Fibroblast of villous mesenchyme (primary cell): ENCODE measurements around the gene TYK2. TPM values are rescaled to one million over a fixed set of nuclear protein-coding genes. Genes with fewer than 3 reads are reported as not detected.
A peak's percentile ranks its signal among the peaks of the same experiment; 100 is the strongest.
"Not testable (repeated sequence)": the region's sequence is repeated elsewhere in the genome, so short reads cannot be mapped to it uniquely, and the experiment has no call there.

Source experiments
- DNase-seq: peaks from one replicate; pipeline ENCODE4 v3.0.0-alpha.2; 2010; ENCODE audit warnings: low read depth
- H3K4me3 ChIP-seq: 2 replicates; pipeline ENCODE4 v1.5.1; 2011; ENCODE audit warnings: low read depth, mild to moderate bottlenecking, low read length
- total RNA-seq: library from RNA; depleted of rRNA; stranded (reverse); fragments of >200 nt; gene quantifications from 2 replicates; pipeline ENCODE4 v1.2.3, GENCODE V29; 2012
- TF ChIP-seq, protein P1 (sequence below): IDR thresholded peaks from 2 replicates; pipeline ENCODE4 v1.5.1; 2012; ENCODE audit warnings: low read depth, mild to moderate bottlenecking, low read length; ENCODE audit not compliant: insufficient read depth

Gene TYK2
- total RNA-seq, 1 donor = 83.8 TPM

DNA sequence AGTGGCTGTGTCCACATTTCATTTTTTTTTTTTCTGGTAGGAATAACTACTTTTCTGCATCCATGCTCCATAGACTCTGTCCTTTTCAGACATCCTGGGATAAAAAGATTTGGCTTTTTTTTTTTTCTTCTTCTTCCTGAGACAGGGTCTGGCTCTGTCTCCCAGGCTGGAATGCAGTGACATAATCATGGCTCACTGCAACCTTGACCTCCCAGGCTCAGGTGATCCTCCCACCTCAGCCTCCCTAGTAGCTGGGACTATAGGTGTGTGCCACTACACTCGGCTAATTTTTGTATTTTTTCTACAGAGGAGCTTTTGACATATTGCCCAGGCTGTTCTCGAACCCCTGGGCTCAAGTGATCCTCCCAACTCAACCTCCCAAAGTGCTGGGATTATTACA lies 36.9 kb downstream of the TYK2 start:
- no peak overlapping the region for H3K4me3 ChIP-seq
- TF ChIP-seq, protein P1, sequence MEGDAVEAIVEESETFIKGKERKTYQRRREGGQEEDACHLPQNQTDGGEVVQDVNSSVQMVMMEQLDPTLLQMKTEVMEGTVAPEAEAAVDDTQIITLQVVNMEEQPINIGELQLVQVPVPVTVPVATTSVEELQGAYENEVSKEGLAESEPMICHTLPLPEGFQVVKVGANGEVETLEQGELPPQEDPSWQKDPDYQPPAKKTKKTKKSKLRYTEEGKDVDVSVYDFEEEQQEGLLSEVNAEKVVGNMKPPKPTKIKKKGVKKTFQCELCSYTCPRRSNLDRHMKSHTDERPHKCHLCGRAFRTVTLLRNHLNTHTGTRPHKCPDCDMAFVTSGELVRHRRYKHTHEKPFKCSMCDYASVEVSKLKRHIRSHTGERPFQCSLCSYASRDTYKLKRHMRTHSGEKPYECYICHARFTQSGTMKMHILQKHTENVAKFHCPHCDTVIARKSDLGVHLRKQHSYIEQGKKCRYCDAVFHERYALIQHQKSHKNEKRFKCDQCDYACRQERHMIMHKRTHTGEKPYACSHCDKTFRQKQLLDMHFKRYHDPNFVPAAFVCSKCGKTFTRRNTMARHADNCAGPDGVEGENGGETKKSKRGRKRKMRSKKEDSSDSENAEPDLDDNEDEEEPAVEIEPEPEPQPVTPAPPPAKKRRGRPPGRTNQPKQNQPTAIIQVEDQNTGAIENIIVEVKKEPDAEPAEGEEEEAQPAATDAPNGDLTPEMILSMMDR = no peak
- no peak for DNase-seq

DNA sequence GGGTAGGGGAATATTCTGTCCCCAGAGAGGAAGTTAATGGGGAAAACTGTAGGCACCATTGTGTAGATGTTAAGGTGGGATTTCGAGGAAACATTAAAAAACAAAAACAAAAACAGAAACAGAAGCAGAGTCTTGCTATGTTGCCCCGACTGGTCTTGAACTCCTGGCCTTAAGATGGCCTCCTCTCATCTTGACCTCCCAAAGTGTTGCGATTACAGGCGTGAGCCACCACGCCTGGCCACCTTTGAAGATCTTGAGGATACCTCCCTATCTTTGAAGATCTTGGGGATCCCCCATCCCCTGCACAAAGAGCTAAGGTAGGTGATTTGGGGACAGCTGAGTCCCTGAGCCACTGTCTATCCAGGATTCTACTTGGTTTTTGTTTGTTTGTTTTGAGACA lies 40.4 kb downstream of the TYK2 start:
- TF ChIP-seq, protein P1 = no peak
- DNase-seq = no peak
- no peak overlapping the region for H3K4me3 ChIP-seq

DNA sequence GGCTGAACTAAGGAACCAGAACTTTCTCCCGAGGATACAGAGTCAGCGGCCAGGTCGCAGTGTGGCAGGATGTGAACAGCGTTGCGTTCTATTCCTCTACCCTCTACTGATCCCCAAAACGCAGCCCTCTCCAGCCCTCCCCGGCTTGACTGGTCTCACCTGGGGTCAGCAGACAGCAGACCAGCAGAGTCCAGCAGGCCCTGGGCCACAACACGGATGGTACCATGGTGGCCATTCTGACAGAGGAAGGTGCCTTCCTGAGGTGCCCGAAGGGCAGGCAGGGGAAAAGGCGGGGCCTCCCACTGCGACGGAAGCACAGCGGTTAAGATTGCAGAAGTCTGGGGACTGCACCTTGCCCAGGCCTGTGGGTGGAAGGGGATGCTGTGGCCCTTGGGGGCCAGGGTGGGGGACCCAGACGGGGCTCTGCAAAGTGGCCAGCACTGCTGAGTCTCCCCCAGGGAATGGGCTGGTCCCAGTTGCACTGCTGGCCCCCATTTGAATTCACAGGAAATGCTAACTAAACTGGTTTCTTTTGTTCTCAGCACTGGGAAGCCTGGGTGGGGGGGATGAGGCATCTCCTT lies 40.9 kb downstream of the TYK2 start, which contains the start of gene ICAM3:
TSS of gene ICAM3 (minus strand) at position 245 of the 581 bp plus-strand sequence. CDS start at position 235, 10 bp downstream.
- DNase-seq = no peak
- no peak within 1 kb of the TSS for H3K4me3 ChIP-seq
- TF ChIP-seq, protein P1 = no peak

DNA sequence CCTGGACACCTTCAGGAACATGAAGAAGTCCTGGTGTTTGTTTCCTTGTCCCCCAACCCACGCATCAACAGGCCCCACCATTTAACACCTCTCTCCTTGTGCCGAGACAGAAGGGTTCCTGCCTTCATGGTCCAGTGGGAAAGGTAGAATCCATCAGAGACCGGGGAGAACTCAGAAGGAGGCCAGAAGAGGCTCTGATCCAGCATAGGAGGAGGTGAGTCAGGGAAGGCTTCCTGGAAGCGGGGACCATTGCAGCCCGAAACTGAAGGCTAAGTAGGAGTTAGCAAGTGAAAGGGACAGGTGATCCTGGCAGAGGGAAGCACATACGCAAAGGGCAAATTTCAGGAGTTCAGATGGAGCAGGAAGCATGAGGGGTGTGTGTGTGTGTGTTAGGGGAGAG lies 41.4 kb downstream of the TYK2 start:
- no peak overlapping the region for H3K4me3 ChIP-seq
- DNase-seq = no peak
- TF ChIP-seq, protein P1 = no peak

DNA sequence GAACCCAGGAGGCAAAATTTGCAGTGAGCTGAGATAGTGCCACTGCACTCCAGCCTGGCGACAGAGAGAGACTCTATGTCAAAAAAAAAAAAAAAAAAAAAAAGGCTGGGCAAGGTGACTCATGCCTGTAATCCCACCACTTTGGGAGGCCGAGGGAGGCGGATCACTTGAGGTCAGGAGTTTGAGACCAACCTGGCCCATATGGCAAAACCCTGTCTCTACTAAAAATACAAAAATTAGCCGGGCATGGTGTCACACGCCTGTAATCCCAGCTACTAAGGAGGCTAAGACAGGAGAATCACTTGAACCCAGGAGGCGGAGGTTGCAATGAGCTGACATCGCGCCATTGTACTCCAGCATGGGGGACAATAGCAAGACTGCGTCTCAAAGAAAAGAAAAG lies 43.6 kb downstream of the TYK2 start:
- not testable (repeated sequence) for DNase-seq, H3K4me3 ChIP-seq

DNA sequence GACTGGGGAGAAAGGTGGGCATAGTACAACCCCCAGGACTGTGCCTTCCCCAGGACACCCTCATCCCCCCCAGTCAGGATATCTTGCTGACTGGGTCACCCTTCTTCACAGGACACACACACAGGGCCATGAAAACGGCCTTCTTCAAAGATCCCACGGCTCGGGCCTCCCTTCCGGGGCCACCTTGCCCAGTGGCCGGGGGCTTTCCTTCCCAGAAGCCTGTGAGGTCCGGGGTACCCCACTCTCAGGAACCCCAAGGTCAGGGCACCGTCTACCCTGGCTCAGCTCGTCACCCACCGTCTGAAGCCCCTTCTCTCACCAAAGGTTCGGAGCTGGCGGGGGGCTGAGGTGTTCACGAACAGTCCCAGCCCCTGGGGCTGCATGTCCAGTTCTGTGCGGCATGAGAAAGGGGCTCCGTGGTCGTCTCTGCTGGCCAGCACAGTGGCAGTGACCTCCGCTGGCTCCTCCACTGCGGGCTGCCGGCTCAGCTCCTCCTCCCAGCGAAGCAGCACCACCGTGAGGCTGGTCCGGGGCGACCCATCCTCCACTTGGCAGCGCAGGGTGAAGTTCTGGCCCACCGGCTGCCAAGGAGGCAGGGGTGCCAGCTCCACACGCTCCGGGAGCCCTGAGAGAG lies 44.9 kb downstream of the TYK2 start:
- peak overlapping the region; percentile 91 for H3K4me3 ChIP-seq
- TF ChIP-seq, protein P1 = no peak
- DNase-seq = no peak

DNA sequence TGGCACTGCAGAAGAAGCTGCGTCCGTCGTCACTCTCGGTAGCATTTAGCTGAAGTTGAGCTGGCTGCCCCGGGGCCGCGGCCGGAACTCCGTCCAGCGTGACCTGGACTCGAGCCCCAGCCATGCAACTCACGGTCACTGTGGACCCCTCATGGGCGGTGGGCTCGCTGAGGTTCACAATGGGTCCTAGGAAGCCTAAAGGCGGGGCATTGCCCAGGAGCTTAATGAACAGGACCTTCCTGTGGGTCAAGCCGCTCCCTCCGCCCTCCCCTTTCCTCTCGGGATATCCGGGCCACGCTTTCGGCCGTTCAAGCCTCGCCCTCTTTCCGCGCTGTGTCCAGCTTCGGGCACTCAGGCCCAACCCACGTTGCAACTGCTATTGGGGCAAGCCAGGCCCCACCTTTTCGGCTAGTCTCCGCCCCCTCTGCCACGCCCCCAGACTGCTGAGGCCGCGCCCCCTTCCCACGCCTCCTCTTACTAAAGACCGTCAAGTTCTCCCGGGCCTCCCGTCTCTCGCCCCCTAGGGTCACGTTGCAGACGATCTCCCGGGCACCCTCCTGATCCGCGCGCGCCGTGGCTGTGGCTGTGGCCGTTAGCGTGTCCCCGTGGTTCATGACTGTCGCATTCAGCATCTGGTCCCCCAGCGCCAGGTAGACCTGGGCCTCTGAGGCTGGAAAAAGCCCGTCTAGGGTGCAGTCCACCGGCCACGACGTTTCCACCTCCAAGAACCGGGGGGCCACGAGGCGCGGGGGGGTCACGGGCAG lies 45.6 kb downstream of the TYK2 start:
- peak overlapping the region; percentile 91 for H3K4me3 ChIP-seq
- peak; percentile 98 for DNase-seq
- TF ChIP-seq, protein P1 = peak; percentile 27
